T follicular helper cell (primary cell): ENCODE measurements around the gene SFXN2.
"Not testable (repeated sequence)": the region's sequence is repeated elsewhere in the genome, so short reads cannot be mapped to it uniquely, and the experiment has no call there.

Experiments
- DNase-seq: peaks from one replicate; pipeline ENCODE4 v3.0.0-alpha.2; 2020; ENCODE audit warnings: low read depth

Gene SFXN2

DNA sequence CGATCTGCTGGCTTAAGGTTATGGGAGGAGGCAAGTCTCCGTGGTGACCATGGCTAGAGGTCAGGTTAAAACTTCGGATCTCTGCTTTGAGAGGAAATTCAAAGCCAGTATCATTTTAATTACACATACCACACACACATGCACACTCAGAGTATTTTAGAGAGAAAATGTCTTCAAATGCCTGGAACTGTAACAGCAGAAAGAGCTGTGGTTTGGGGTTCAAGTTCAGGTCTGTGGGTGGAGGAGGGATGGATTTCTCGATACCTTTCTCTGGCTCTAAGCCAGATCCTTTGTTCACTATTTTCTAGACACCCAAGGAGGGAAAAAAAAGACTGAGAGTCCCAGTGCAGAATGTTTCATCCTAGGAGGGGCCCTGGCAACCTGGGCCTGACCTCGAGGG lies 32.7 kb upstream of the SFXN2 start:
- no peak for DNase-seq

DNA sequence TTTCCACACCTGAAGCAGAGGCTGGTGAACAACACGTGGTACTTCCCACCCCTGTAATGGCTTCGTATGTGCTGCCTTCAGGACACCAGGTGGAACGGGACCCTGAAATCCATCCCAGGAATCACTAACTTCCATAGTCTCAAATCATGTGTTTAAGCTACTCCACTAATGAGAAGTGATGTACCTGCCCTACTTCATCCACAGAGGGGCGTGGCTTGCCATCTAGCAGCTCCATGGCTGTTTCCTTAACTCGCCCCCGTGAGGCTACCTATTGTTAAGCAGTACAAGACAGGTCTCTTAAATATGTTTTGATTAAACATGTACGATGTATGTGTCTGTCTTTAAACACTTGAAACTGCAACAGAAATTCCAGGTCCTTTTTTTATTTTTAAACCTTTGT lies 32.0 kb upstream of the SFXN2 start:
- DNase-seq = no peak

DNA sequence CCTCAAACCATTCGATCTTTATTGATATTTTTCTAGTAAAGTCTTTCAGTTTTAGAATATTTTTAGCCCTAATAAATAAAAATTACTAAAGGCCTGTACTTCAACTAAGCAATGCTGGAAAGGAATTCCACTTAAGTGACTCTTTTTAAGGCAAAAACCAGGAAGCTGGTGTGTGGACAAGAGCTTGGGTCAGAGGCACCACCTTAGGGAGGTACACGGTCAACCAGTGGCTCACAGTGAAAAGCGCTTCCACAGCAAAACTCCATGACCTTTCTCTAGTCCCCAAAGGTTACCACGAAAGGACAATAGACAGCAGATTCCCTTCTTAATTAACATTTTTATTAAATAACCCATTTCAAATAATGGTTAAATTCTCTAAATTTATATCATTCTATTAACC lies 31.5 kb upstream of the SFXN2 start:
- no peak for DNase-seq

DNA sequence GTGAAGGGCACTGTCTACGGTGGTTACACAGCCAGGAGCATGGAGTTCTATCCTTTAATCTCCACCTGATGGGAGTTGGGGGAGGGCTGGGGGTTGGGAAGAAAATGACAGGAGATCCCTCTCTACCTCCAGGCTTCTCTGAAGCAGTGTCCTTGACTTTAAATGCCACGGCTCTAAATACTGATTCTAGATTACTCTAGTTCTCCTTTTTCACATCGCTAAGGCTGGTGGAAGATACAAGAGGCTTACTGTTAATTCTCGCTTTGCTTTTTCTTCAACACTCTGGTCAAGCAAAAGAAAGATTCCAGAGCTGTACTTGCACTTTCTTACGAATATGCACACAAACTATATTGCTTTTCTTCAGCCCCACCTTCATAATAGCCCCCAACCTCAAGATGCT lies 30.7 kb upstream of the SFXN2 start:
- no peak for DNase-seq

DNA sequence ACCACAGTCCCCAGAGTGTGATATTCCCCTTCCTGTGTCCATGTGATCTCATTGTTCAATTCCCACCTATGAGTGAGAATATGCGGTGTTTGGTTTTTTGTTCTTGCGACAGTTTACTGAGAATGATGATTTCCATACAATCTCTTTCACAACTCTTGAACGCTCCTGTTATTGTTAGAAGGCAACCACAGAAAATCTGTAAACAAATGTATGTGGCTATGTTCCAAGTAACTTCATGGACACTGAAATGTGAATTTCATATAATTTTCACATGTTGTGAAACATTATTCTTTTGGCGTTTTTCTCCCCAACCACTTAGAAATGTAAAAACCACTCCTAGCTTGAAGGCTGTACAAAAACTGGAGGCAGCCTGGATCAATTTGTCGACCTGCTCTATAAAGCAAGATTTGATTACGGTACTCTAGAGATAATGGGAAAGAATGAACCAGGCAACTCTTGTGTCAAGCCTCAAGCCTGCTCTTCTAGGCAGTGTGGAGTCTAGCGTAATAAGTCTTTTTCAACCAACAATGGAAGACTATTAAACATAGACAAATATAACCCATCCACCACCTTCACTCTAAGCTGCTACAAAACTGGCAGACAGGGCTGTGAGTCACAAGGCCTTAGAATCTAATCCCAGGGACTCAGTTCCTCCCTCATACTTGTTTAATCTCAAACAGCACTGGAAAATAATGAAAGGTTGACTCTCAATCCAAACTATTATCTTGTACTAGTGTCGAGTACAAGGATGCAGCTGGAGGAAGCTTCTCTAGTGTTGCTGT lies 23.0 kb upstream of the SFXN2 start:
- no peak for DNase-seq

DNA sequence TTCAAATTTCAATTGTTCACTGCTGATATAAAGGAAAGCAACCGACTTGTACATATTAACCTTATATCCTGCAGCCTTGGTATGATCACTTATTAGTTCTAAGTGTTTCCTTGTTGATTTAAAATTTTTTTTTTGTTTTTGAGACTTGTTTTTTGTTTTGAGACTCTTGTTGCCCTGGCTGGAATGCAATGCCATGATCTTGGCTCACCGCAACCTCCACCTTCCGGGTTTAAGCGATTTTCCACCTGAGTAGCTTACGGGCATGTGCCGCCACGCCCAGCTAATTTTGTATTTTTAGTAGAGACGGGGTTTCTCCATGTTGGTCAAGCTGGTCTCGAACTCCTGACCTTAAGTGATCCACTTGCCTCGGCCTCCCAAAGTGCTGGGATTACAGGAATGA lies 19.0 kb upstream of the SFXN2 start:
- not testable (repeated sequence) for DNase-seq

DNA sequence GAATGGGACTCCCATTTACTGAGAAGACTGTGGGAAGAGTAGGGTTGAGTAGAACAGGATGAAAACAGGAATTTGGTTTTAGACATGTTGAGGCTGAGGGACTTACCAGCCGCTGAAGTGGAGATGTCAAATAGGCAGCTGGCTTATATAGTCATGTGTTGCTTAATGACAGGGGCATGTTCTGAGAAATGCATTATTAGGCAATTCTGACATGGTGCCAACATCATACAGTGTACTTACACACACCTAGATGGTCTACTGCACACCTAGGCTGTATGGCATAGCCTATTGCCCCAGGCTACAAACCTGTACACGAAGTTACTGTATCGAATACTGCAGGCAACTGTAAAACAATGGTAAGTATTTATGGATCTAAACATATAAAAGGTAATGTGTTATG lies 17.7 kb upstream of the SFXN2 start:
- no peak for DNase-seq

DNA sequence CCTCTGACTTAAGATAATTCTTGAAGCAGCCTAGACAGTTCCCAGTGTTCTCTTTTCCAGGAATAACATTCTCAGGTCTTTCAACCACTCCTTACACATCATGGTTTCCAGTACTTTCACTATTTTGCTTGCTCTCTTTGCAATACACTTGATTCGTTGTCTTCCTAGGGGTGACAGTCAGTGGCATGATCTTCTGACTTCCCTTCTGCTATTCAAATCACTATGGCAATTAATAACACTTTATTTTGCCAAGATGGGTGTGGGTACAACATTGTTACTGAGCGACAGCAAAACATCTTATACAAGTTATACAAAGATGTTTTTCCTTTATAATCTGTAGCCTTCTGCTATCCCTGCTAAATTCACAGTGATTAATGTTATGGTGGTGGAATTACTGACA lies 15.5 kb upstream of the SFXN2 start:
- no peak for DNase-seq

DNA sequence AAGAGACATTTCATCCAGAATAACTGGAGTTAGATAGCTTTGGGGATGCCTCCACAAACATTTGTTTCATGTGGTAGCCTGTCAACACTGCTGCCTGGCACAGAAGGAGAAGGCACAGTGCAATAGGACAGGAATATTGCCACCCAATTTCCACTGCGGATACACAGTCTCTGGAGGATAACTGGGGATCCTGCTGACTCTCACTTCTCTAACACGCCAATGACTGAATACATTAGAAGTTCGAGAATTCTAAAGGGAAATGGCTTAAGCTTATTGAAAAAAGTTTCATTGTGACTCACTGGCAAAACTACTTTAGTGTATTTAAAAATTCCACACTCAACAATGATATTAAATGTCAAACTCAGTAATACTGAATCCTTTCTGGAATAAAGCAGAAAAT lies 13.2 kb upstream of the SFXN2 start:
- DNase-seq = no peak

DNA sequence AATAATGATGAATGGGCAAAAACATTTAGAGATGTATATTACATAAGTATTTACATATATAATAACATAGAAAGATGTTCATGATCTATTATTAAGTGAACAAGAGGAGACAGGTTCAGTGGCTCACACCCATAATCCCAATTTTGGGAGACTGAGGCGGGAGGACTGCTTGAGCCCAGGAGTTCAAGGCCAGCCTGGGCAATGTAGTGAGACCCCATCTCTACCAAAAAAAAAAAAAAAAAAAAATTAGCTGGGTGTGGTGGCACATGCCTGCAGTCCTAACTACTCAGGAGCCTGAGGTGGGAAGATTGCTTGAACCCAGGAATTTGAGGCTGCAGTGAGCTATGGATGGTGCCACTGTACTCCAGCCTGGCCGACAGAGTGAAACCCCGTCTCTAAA lies 12.6 kb upstream of the SFXN2 start:
- DNase-seq = no peak

DNA sequence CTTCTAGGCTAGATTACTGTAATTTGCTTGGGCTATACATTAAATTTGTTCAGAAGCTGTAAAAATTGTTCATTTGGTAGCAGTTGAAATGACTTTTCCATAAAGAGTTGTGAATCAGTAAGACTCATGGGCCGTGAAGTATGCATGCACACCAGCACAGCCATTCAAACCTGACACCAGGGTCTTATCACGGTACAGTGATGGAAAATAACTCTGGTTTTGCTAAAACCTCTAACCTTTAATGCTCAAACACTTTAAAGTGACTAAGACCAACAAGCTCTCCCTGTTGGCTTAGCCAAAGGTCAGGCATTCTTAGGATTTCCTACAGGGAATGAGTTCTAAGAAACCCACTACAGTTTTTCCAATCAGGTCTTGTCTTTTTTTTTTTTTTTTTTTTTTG lies 11.7 kb upstream of the SFXN2 start:
- DNase-seq = no peak

DNA sequence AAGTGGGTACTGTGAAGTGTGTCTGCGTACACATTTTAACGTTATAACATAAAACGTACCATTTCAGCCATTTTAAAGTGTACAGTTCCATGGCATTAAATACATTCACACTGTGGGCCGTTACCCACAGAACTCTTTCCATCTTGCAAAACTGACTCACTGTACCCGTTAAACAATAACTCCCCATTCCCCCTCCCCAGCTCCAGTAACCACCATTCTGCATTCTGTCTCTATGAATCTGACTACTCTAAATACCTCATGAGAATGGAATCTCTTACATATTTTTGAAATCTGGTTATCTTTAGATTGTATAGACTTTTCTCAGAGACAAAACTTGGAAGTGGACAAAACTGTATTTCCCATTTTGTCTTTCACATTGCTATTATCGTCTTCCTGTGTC lies 9.5 kb upstream of the SFXN2 start:
- DNase-seq = no peak

DNA sequence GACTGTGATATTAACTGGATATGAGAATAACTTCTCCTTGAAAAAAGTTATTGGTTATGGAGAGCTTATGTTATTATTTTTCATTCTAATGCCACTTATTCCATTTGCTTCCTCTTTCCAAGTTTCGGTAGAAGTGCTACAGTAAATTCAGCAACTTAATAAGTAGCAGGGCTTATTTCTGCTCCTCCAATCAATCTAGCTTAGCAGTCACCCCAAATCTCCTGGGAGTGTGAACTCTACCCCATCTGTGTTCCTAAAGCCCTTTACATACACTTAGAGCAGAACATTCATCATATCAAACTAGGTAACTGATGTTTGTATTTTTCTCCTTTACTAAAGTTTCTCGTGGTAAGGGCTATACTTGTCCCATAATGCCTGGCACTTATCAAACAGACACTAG lies 8.9 kb upstream of the SFXN2 start:
- no peak for DNase-seq

DNA sequence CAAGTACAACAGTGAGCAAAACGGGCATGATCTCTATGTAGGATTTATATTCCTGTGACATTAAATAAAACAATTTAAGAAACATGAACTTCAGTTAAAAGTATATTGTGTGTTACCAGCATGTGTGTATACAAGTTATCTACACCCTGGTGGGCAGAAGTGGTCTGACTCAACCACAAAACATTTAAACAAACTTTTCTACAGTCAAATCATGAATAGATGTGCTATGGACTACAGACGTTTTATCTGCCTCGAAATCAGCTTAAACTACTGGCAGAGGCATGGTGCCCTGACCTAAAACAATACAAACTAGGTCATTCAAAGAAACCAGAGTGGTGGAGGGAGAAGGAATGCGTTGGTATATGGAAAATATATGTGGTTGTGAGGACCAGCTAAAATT lies 3.8 kb upstream of the SFXN2 start:
- no peak for DNase-seq

DNA sequence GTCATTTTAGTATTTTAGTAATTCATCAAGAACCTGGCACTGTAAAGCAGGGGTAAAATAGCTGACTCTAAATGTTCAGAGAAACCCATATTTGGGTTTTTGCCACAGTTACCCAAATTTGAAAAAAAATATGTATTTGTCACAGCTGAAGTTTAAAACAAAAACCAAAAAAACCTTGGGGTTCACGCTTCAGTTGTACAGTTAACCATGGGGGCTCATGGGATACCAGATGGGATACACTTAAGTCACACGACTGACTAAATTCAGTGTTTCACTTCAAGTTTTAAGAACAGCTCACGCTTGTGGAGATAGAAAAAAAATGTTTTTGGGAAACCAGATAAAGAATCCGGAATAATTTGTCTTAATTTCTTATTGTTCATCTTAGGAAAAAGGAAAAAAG lies 2.3 kb upstream of the SFXN2 start:
- DNase-seq = no peak

DNA sequence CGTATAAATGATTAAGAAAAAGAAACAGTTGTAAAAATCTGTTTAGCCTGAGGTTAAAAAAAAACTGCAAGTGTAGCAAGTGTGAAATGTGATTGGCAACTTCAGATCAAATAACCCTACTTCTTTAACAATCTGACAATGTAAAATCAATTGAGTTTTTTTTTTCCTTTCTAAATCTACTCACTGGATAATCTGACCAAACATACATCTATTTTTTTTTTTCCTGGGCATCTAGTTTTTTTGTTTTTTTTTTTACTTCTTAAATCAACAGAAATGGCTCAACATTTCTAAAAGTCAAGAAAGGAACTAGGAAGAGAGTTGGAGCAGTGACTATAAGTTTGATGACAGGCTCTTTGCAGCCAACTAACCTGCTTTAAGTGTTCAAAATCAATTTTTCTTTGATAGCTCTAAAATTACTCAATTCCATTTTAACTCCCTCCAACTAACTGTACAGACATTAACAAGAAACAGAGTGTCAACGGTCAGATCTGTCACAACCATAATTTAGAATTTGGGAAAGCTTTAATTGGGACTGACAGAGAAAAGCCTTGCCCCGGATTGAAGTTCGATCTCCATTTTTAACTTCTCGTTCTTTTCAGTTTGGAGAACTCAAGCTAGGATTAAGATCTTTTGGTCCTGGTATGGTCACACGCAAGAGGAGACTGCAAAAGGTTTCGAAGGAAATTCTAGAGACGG lies 1.4 kb upstream of the SFXN2 start:
- no peak for DNase-seq

DNA sequence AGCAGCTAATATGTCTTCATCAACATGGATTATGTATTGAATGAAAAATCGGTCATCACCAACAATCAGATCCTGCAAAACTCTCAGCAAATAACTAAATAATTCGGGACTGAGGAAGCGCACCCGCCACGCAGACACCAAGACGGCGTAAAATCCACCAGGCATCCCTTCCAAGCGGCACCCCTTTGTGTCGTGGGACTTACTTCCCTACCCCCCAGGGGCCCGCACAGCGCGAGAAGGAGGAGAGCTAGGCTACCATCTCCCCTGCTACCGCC lies 960 bp upstream of the SFXN2 start:
- no peak for DNase-seq

DNA sequence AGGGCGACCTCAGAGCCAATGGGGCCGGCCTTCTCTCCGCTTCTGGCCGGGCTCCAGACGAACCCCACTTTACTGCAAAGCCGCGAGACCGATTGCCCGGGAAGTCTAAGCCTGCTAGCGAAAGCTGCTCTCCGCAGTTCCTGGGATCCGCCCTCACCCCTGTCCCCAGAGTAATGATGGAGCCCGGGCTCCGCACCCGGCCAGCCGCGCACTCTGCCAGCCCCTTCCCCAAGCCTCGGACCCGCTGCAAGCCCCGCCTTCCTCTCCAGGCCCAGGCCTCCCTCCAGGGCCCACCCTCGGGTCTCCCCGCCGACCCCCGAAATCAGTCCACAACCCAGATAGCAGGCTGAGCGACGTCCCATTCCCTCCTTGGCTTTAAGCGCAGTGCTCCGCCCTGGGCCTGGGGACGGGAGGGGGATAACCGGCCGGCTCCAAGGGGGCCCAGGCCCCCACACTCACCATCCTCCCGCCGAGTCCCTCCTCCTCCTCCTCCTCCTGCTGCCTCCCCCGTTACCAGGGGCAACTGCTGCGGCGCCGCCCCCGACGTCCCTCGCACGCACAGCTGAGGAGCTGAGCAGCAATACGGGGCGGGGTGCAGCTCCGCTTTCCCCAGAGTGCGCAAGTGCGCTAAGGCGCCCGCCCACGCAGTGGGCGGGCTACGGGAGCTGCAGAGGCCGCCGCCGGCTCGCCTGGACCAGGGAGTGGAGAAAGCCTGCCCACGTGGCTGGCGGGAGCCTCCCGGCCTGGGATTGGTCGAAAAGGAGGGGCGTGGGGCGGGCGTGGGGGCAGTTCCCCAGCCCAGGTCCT lies 419 bp upstream of the SFXN2 start, which contains the start of gene ARL3:
TSS of gene ARL3 (minus strand) at position 584 of the 807 bp plus-strand sequence. CDS start at position 462, 122 bp downstream.
- peak; percentile 88 for DNase-seq

DNA sequence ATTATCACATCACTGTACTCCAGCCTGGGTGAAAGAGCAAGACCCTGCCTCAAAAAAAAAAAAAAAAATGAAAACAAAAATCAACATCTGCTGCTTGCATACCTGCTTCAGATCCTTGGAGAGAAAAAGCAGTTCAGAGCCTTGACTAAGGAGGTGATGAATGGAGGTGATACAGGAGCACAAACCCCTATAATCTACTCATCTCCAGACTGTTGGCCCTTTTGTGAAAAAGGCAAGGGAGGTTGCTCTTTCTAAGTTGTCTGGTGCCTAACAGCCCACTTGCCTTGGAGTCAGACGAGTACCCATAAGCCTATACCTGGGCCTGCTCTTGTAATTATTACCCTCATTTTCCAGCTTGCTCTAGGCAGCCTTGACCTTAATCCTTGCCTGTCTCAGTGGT lies 1.4 kb downstream of the SFXN2 start:
- no peak for DNase-seq

DNA sequence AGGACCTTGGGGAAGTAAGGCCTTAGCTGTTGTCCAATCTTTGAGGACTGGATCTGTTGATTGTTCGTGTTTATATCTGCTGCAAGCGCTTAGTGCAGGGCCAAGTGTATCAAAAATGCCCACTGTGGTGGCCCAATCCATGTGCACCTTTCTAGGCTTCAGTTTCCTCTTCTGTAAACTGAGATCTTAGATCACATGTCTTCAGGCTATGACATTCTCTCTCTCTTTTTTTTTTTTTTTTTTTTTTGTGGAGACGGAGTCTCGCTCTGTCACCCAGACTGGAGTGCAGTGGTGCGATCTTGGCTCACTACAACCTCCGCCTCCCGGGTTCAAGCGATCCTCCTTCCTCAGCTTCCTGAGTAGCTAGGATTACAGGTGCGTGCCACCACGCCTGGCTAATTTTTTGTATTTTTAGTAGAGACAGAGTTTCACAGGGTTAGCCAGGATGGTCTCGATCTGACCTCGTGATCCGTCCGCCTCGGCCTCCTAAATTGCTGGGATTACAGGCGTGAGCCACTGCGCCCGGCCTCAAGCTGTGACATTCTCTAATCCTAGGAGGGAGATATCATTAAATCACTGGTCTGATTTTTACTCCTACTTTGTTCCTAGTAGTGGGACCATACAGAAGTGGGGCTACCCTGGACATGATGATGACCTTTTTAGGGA lies 2.6 kb downstream of the SFXN2 start:
- not testable (repeated sequence) for DNase-seq

DNA sequence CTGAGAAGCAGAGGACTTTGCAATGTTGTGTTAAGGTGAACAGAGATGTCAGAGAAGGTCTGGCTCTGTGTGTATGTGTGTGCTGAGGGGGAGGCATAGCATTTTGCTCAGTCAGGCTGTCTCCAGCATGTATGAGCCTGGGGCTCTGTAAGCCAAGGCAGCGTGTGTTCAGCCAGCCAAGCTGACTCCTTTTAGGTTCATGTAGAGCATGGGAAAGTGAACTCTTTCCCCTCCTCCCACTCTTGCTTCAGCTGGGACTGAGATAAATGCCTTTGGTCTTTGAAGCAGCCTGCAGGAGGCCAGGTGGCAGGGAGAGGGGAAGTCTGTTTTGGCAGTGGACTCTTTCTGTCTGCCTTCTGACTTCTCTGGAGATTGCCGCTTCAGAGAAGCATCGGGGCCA lies 3.8 kb downstream of the SFXN2 start:
- DNase-seq = no peak

DNA sequence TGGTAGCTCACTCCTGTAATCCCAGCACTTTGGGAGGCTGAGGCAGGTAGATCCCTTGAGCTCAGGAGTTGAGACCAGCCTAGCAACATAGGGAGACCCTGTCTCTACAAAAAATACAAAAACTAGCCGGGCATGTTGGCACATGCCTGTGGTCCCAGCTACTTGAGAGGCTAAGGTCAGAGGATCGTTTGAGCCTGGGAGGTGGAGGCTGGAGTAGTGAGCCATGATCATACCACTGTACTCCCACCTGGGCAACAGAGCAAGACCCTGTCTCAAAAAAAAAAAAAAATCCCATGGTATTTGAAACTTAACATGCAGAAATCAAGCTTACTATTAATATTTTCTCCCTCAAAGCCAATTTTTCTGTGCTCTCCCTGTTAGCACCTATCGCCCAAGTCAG lies 5.9 kb downstream of the SFXN2 start:
- DNase-seq = no peak
